Small intestine (tissue), 16 donors: ENCODE results near the gene IL13RA1. TPM values are rescaled to one million over a fixed set of nuclear protein-coding genes. Genes with fewer than 3 reads are reported as not detected.
A peak's percentile ranks its signal among the peaks of the same experiment; 100 is the strongest.

Experiments used
- DNase-seq, 2 donors: peaks; one replicate each; pipeline versions ENCODE4 v3.0.0 to v3.0.0-alpha.2; 2013
- FAIRE-seq: peaks from 2 replicates; lab custom pipeline; 2012; peaks lifted over from hg19 to GRCh38; lab: Jason Lieb, UNC
- H3K27ac ChIP-seq, 3 donors: one replicate each; pipeline ENCODE4 v1.5.1; 2013; ENCODE audit warnings: low read length in 2 of 3, mild to moderate bottlenecking in 2 of 3, control low read depth in 1 of 3, inconsistent platforms in 1 of 3, low read depth in 1 of 3, moderate library complexity in 1 of 3
- H3K27me3 ChIP-seq, 3 donors: one replicate each; pipeline ENCODE4 v1.6.1; 2013; ENCODE audit warnings: low read length in 3 of 3, inconsistent platforms in 1 of 3; ENCODE audit not compliant: control insufficient read depth in 3 of 3, insufficient read depth in 3 of 3
- H3K36me3 ChIP-seq, 3 donors: one replicate each; pipeline ENCODE4 v1.6.1; 2013; ENCODE audit warnings: low read length in 3 of 3, inconsistent platforms in 1 of 3, low read depth in 1 of 3, mild to moderate bottlenecking in 1 of 3, moderate library complexity in 1 of 3; ENCODE audit not compliant: control insufficient read depth in 3 of 3, insufficient read depth in 2 of 3
- H3K4me1 ChIP-seq, 3 donors: one replicate each; pipeline ENCODE4 v1.6.1; 2013; ENCODE audit warnings: low read length in 2 of 3, inconsistent platforms in 1 of 3, low read depth in 1 of 3, mild to moderate bottlenecking in 1 of 3, moderate library complexity in 1 of 3; ENCODE audit not compliant: control insufficient read depth in 3 of 3, insufficient read depth in 2 of 3
- H3K4me3 ChIP-seq, 3 donors: one replicate each; pipeline ENCODE4 v1.5.1; 2013; ENCODE audit warnings: low read length in 3 of 3, control low read depth in 1 of 3, inconsistent platforms in 1 of 3, low read depth in 1 of 3, mild to moderate bottlenecking in 1 of 3, moderate library complexity in 1 of 3
- H3K9me3 ChIP-seq, 2 donors: one replicate each; pipeline ENCODE4 v1.6.1; 2013; ENCODE audit warnings: low read depth in 1 of 2, low read length in 1 of 2; ENCODE audit not compliant: control insufficient read depth in 2 of 2, insufficient read depth in 1 of 2
- WGBS, 3 donors: extraction: QIAGEN DNeasy Blood & Tissue Kit; methylation state at CpG; one replicate each; pipeline ENCODE4 v1.1.7; 2013; 5-methylcytosine and 5-hydroxymethylcytosine counted together
- long read RNA-seq, 10 donors: transcript quantifications; one replicate each; lab custom pipeline, GENCODE V29; 2026
- polyA plus RNA-seq, 4 donors: library from polyadenylated mRNA; stranded (reverse) in 3 of 4; unstranded in 1 of 4; fragments of 200-250 nt in 3 of 4; fragments of 120-200 nt in 1 of 4; gene quantifications; one replicate each; pipeline versions ENCODE4 v1.2.1 to v1.2.3, GENCODE V29; 2013
- donor health status: healthy with polysubstance abuse.
- donor health status: control.
- donor health status: control.
- donor health status: Bipolar disorder and iron deficiency.
- donor health status: healthy.

Gene IL13RA1
- 10 to 100 TPM; 33.6 to 73.6 (median 36.1) TPM for polyA plus RNA-seq
- long read RNA-seq, donor 1, full-length matches to known transcripts, result 16 of 16 reads
- long read RNA-seq, donor 1, partial matches to known transcripts, result 0 of 16 reads
- long read RNA-seq, donor 1, other reads (novel, unspliced or antisense), result 0 of 16 reads
- long read RNA-seq, donor 2, full-length matches to known transcripts, result 2 of 2 reads
- long read RNA-seq, donor 2, partial matches to known transcripts, result 0 of 2 reads
- long read RNA-seq, donor 2, other reads (novel, unspliced or antisense), result 0 of 2 reads
- long read RNA-seq, donor 3, full-length matches to known transcripts, result 5 of 12 reads
- long read RNA-seq, donor 3, partial matches to known transcripts, result 7 of 12 reads
- long read RNA-seq, donor 3, other reads (novel, unspliced or antisense), result 0 of 12 reads
- long read RNA-seq, donor 4, full-length matches to known transcripts, result 1 of 1 reads
- long read RNA-seq, donor 4, partial matches to known transcripts, result 0 of 1 reads
- long read RNA-seq, donor 4, other reads (novel, unspliced or antisense), result 0 of 1 reads
- long read RNA-seq, donor 5, result 0 reads
- long read RNA-seq, donor 6, full-length matches to known transcripts, result 10 of 10 reads
- long read RNA-seq, donor 6, partial matches to known transcripts, result 0 of 10 reads
- long read RNA-seq, donor 6, other reads (novel, unspliced or antisense), result 0 of 10 reads
- long read RNA-seq, donor 7, full-length matches to known transcripts, result 7 of 7 reads
- long read RNA-seq, donor 7, partial matches to known transcripts, result 0 of 7 reads
- long read RNA-seq, donor 7, other reads (novel, unspliced or antisense), result 0 of 7 reads
- long read RNA-seq, donor 8, result 0 reads
- long read RNA-seq, donor 9, full-length matches to known transcripts, result 3 of 10 reads
- long read RNA-seq, donor 9, partial matches to known transcripts, result 7 of 10 reads
- long read RNA-seq, donor 9, other reads (novel, unspliced or antisense), result 0 of 10 reads
- long read RNA-seq, donor 10, full-length matches to known transcripts, result 14 of 56 reads
- long read RNA-seq, donor 10, partial matches to known transcripts, result 42 of 56 reads
- long read RNA-seq, donor 10, other reads (novel, unspliced or antisense), result 0 of 56 reads

DNA sequence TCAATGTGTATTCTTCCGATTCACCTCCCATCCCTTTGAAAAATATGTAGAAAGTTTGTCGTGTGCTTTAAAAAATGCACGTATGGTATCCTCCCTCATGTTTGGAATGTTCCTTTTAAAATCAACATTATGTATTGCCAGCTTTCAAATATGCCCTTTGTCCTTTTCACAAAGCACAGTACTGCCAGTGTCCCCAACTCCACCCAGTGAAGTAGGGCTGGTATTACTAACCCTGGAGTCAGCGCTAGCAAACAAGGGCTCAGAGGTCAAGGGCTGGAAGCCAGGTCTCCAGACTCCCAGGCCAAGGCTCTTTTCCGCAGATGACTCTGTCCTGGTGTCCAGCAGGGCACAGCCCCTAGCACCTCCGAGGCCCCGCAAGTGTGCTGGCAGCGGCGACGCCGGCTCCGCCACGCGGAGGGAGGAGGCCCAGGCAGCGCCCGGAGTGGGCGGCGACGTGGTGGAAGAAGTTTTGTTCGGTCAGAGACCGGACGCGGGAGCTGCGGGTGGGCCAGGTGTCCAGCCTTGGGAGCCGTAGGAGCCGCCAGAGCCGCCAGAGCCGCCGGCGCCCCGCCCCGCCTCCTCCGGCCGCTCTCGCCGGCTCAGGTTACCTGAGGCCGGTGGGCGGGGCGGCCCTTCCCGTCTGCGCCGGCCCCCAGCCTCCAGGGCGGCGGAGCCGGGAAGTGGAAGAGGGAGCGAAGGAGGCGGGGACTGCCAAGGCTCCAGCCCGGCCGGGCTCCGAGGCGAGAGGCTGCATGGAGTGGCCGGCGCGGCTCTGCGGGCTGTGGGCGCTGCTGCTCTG, at the start of gene IL13RA1:
Gene IL13RA1, plus strand, starts transcription at position 720 of the 799 bp plus-strand sequence. Its CDS starts 33 bp downstream, at position 753.
- Histone ChIP-seq H3K4me3 (peak within 1 kb of the TSS; percentile 58 to 80 (median 67)), H3K9me3 (no peaks in the 10 kb centered on the region), H3K36me3 (no peaks in the 10 kb centered on the region), H3K27ac (peak within 1 kb of the TSS; percentile 81 to 98 (median 92)), H3K27me3 (no peaks in the 10 kb centered on the region), H3K4me1 (peaks cover 2 to 15% (median 4%) of the 10 kb centered on the region in 3 donors)
- DNase-seq (peak; percentile 85 to 87), FAIRE-seq (no peak)
- 3 to 49% (median 27%) methylated on average over 19 to 56 of the region's 56 CpGs for WGBS, 3 donors

DNA sequence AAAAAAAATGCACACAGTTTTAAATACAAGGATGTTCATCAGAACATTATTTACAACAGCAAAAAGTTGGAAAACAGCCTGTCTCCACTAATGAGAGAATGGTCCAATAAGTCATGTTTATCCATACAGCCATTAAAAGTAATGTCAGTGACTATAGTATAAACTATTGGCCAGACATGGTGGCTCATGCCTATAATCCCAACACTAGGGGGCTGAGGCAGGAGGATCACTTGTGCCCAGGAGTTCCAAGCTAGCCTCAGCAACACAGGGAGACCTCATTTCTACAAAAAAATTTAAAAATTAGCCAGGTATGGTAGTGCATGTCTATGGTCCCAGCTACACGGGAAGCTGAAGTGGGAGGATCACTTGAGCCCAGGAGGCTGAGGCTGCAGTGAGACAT, 48.1 kb upstream of the IL13RA1 start:
- Histone ChIP-seq H3K27ac (no peak overlapping the region), H3K4me1 (peaks cover 0 to 18% (median 0%) of the 10 kb centered on the region in 3 donors), H3K4me3 (no peak overlapping the region), H3K27me3 (no peaks in the 10 kb centered on the region), H3K36me3 (no peaks in the 10 kb centered on the region), H3K9me3 (no peaks in the 10 kb centered on the region)
- FAIRE-seq (no peak), DNase-seq (no peak)
- WGBS, 3 donors, result 86 to 94% (median 94%) methylated on average over 1 of the region's 1 CpG

DNA sequence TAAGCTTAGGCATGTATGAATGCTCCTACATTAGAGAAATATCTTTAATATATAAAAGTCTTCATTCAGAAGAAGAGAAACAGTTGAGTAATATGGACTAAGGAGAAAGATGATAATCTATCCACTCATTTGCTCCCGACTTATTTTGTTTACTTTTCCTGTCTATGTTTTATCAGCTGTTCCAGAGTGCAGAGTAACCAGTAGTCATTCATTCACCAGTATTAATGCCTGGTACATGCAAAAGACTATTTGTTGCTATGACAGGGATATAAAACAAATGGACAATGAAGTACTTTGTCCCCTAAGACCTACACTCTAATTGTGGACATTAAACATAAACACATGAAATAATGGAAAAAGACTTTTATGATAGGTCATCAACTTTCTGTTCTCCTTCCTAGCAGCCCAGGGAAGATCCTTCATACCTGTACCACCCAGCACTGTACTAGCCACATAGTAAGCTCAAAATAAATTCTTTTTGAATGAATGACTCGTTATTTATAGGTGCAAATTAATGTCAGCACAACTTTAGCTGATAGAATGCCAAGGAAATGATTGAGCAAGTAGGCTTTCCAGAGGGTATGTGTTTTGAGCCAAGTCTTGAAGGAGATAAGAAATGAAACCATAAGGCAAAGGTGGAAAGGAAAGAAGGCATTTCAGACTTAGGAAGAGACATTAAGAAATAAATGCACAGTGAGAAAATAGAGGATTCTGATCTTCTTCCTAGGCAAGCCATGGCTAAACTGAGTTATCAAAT, 45.0 kb upstream of the IL13RA1 start:
- no peaks in the 10 kb centered on the region for H3K27me3 ChIP-seq
- 7 to 43% (median 21%) methylated on average over 2 of the region's 2 CpGs for WGBS, 3 donors
- peak overlapping the region in 2 of 3 donors; percentile 14 to 69 for H3K27ac ChIP-seq
- no peaks in the 10 kb centered on the region for H3K9me3 ChIP-seq
- peak; percentile 53 for FAIRE-seq
- no peaks in the 10 kb centered on the region for H3K36me3 ChIP-seq
- peaks cover 0 to 10% (median 0%) of the 10 kb centered on the region in 3 donors for H3K4me1 ChIP-seq
- H3K4me3 ChIP-seq, result no peak overlapping the region
- DNase-seq, result peak; percentile 63 to 81

DNA sequence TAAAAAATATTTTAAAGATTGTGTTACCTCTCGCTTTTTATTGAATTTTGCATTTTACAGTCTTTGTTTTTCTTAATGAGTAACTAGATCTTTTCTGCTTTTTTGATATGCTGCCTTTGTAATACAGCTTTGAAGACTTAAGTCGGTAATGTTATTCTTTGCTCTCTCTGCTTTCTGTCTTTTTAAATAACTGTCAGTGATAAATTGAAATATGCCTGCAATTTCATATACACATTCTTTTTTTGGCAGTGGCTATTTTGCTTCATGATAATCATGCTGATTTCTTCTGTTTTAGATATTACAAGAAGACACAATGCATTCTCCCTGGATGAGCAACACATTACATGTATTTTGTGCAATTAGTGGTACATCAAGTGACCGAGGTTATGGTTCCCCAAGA, 42.0 kb upstream of the IL13RA1 start:
- Histone ChIP-seq H3K27ac (no peak overlapping the region), H3K9me3 (no peaks in the 10 kb centered on the region), H3K36me3 (no peaks in the 10 kb centered on the region), H3K27me3 (no peaks in the 10 kb centered on the region), H3K4me3 (no peak overlapping the region), H3K4me1 (peaks cover 0 to 10% (median 0%) of the 10 kb centered on the region in 3 donors)
- FAIRE-seq (no peak), DNase-seq (no peak)
- 77 to 86% (median 79%) methylated on average over 3 of the region's 3 CpGs for WGBS, 3 donors

DNA sequence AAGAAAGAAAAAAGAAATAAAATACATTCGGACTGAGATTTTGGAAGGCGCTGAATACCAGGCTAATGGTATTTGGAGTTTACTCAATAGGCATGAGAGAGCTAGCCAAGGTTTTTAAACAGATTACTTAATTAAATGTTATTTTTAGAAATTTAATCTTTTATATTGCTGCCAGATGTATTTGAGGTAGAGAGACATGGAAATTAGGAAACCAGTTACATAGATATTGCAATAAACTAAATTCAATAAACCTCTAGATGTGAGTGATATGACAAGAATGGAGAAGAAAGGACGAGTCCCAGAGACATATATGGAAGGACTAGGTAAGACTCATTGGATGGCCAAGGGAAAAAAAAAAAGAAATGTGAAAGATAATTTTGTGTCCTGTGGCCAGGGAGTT, 38.5 kb upstream of the IL13RA1 start:
- H3K4me1 ChIP-seq, result no peaks in the 10 kb centered on the region
- WGBS, 3 donors, result 87 to 92% (median 92%) methylated on average over 3 of the region's 3 CpGs
- H3K9me3 ChIP-seq, result no peaks in the 10 kb centered on the region
- H3K36me3 ChIP-seq, result no peaks in the 10 kb centered on the region
- H3K4me3 ChIP-seq, result no peak overlapping the region
- DNase-seq, result no peak
- H3K27me3 ChIP-seq, result no peaks in the 10 kb centered on the region
- H3K27ac ChIP-seq, result no peak overlapping the region
- FAIRE-seq, result no peak

DNA sequence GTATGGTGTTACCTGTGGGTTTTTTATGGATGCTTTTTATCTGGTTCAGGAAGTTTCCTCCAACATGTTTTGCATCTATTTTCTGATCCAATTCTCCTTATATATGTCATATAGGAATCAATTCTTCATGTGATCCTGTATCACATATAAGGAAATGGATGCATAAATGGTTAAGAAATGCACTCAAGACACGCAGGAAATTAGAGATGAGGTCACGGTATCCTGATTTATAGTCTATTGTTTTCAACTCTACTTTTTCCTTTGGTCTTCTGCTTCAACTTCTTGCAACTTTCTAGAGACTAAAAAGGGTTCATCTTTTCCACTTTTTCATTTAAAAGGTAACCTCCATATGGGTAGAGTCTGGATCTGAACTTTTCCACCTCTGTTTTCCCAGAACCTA, 33.6 kb upstream of the IL13RA1 start:
- FAIRE-seq (no peak), DNase-seq (no peak)

DNA sequence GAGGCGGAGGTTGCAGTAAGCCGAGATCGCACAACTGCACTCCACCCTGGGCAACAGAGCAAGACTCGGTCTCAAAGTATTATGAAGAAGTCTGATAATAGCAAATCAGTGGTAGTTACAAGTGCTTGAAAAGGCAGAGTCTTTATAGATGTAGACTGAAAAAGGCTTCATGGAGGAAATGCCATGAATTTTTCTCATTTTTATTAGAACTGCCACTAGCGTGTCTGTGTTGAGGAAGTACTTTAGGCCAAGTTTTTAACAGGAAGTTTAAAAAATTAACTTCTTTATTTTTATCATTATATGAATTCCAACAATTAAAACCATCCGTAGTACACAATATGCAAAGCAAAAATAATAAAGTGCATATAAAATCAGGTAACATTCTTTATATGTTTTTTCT, 32.8 kb upstream of the IL13RA1 start:
- DNase-seq, result no peak
- H3K4me3 ChIP-seq, result no peak overlapping the region
- H3K9me3 ChIP-seq, result no peaks in the 10 kb centered on the region
- no peak for FAIRE-seq
- H3K4me1 ChIP-seq, result no peaks in the 10 kb centered on the region
- no peaks in the 10 kb centered on the region for H3K27me3 ChIP-seq
- no peaks in the 10 kb centered on the region for H3K36me3 ChIP-seq
- WGBS, 3 donors, result 59 to 91% (median 80%) methylated on average over 6 of the region's 6 CpGs
- H3K27ac ChIP-seq, result no peak overlapping the region

More for the DNA sequence above, 33.6 kb upstream of the IL13RA1 start:
- Histone ChIP-seq H3K27ac (no peak overlapping the region), H3K36me3 (no peaks in the 10 kb centered on the region), H3K4me1 (no peaks in the 10 kb centered on the region), H3K27me3 (no peaks in the 10 kb centered on the region), H3K4me3 (no peak overlapping the region), H3K9me3 (no peaks in the 10 kb centered on the region)
- 24 to 39% (median 33%) methylated on average over 2 of the region's 2 CpGs for WGBS, 3 donors
